GM12878 (cell line): ENCODE data around the gene RASGRP2. TPM values are rescaled to one million over a fixed set of nuclear protein-coding genes. Genes with fewer than 3 reads are reported as not detected.

Source experiments
- CHD4 ChIP-seq: fragments of 200-600 bp; sonication (generic); IDR thresholded peaks from 2 replicates; pipeline ENCODE4 v1.6.1; 2016; ENCODE audit warnings: mild to moderate bottlenecking
- CREB1 ChIP-seq: IDR thresholded peaks from 2 replicates; pipeline ENCODE4 v1.6.1; 2012; ENCODE audit warnings: low read depth, mild to moderate bottlenecking, inconsistent platforms
- MEF2B ChIP-seq: fragments of 450-650 bp; IDR thresholded peaks from 2 replicates; pipeline ENCODE4 v1.6.1; 2018; ENCODE audit warnings: mild to moderate bottlenecking, moderate library complexity; ENCODE audit not compliant: partially characterized antibody, poor library complexity, severe bottlenecking
- NFYB ChIP-seq: IDR thresholded peaks from 2 replicates; pipeline ENCODE4 v1.6.1; 2011; ENCODE audit warnings: low read depth, mild to moderate bottlenecking, low read length, improper control_type of control experiment, moderate library complexity; ENCODE audit not compliant: insufficient read depth
- PAX5 ChIP-seq: IDR thresholded peaks from 2 replicates; pipeline ENCODE4 v1.6.1; 2011; ENCODE audit warnings: low read depth, low read length, borderline replicate concordance
- POLR2AphosphoS5 ChIP-seq: IDR thresholded peaks from 2 replicates; pipeline ENCODE4 v1.6.1; 2011; ENCODE audit warnings: mild to moderate bottlenecking, low read length, inconsistent platforms
- POU2F2 ChIP-seq: IDR thresholded peaks from 3 replicates; pipeline ENCODE4 v1.6.1; 2011; ENCODE audit warnings: low read depth, mild to moderate bottlenecking, low read length, borderline replicate concordance
- RAD21 ChIP-seq: IDR thresholded peaks from 2 replicates; pipeline ENCODE4 v1.6.1; 2011; ENCODE audit warnings: mild to moderate bottlenecking, low read depth, low read length, moderate library complexity; ENCODE audit not compliant: insufficient read depth
- ZNF207 ChIP-seq: fragments of 450-650 bp; IDR thresholded peaks from 2 replicates; pipeline ENCODE4 v1.6.1; 2014; ENCODE audit warnings: antibody characterized with exemption, mild to moderate bottlenecking, borderline replicate concordance
- ZSCAN29 ChIP-seq: fragments of 450-650 bp; IDR thresholded peaks from 2 replicates; pipeline ENCODE4 v1.6.1; 2017; ENCODE audit warnings: mild to moderate bottlenecking, moderate library complexity
- polyA plus RNA-seq, 11 experiments: library from polyadenylated mRNA; depleted of rRNA in 4 of 11; unstranded in 6 of 11; stranded (reverse) in 5 of 11; fragments of >200 nt; fragmentation: Nextera tagmentation in 4 of 11; fragmentation: Illumina TruSeq in 1 of 11; extraction: Ambion mirVana in 4 of 11; extraction: Trizol in 1 of 11; gene quantifications; 1 replicate in 1 of 11; 2 replicates in 10 of 11; pipeline versions ENCODE4 v1.2.1 to v1.2.3, GENCODE V29; 2011 to 2016; ENCODE audit warnings: inconsistent platforms in 2 of 11, missing spikeins in 2 of 11, low read depth in 1 of 11
- total RNA-seq, 4 experiments: library from RNA; depleted of rRNA in 3 of 4; stranded (reverse); fragments of >200 nt in 3 of 4; fragmentation: Illumina TruSeq in 1 of 4; extraction: Trizol in 1 of 4; gene quantifications; 2 replicates each; pipeline versions ENCODE4 v1.2.1 to v1.2.3, GENCODE V29; 2013 to 2021
- TF ChIP-seq, protein P1 (sequence below): fragments of 450-650 bp; IDR thresholded peaks from 2 replicates; pipeline ENCODE4 v1.6.1; 2017; ENCODE audit warnings: mild to moderate bottlenecking, moderate library complexity
- TF ChIP-seq, protein P2 (sequence below): fragments of 450-650 bp; formaldehyde crosslinking; IDR thresholded peaks from 2 replicates; pipeline ENCODE4 v1.4.0; 2020; ENCODE audit warnings: mild to moderate bottlenecking, moderate library complexity
- TF ChIP-seq, protein P3 (sequence below): IDR thresholded peaks from 2 replicates; pipeline ENCODE4 v1.6.1; 2011; ENCODE audit warnings: mild to moderate bottlenecking, low read depth, low read length, moderate library complexity; ENCODE audit not compliant: insufficient replicate concordance
- TF ChIP-seq, protein P4 (sequence below): fragments of 450-650 bp; IDR thresholded peaks from 2 replicates; pipeline ENCODE4 v1.6.1; 2016; ENCODE audit warnings: mild to moderate bottlenecking, moderate library complexity, borderline replicate concordance

The RASGRP2 gene
- total and polyA plus RNA-seq, 10 of the 15 experiments (the other 5 are each of a cell fraction or from before 2014, with no cell fraction given), result 0.26 to 9.0 (median 5.4) TPM

DNA sequence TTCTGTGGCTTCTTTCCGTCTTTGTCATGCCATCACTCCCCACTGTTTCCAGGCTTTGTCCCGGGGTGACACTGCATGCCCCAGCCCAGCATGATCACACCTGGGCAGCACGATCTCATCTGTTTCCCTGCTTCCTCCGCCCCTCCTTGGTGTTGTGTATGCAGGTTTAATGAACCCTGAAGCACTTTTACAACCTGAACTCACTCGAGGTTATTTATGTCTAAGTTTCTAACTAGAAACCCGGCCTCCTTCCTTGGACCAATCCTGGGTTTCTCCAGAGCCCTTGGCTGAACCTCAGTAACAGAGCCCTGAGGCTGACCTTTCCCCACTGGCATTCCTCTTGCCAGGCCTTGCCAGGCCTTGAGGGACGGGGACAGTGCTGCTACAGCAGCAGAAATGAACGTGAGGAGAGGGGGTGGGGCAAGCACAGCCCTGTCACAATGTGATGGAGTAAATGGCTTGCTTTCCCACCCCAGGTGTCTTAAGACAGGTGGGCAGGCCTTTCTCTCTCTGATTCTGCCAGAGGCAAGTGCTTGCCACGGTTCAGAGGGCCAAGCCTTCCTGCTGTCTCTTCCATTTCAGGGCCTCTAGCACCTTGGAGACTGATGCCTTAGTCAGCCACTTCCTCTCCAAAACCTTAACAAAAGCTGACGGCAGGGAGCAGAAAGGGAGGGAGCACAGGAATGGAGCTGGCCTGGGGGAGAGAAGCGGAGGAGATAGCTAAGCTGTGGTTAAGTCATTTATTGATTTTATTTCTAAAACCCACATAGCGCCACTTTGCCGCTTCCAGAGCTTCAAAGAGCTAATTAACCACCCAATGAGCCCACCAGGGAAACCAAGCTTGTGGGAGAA, 19.0 kb upstream of the RASGRP2 start (continued):
- TF ChIP-seq RAD21 (no peak), POLR2AphosphoS5 (no peak), POU2F2 (no peak), MEF2B (no peak), CHD4 (no peak), CREB1 (no peak), ZSCAN29 (no peak), PAX5 (no peak), NFYB (no peak), ZNF207 (no peak)
- TF ChIP-seq, protein P1, sequence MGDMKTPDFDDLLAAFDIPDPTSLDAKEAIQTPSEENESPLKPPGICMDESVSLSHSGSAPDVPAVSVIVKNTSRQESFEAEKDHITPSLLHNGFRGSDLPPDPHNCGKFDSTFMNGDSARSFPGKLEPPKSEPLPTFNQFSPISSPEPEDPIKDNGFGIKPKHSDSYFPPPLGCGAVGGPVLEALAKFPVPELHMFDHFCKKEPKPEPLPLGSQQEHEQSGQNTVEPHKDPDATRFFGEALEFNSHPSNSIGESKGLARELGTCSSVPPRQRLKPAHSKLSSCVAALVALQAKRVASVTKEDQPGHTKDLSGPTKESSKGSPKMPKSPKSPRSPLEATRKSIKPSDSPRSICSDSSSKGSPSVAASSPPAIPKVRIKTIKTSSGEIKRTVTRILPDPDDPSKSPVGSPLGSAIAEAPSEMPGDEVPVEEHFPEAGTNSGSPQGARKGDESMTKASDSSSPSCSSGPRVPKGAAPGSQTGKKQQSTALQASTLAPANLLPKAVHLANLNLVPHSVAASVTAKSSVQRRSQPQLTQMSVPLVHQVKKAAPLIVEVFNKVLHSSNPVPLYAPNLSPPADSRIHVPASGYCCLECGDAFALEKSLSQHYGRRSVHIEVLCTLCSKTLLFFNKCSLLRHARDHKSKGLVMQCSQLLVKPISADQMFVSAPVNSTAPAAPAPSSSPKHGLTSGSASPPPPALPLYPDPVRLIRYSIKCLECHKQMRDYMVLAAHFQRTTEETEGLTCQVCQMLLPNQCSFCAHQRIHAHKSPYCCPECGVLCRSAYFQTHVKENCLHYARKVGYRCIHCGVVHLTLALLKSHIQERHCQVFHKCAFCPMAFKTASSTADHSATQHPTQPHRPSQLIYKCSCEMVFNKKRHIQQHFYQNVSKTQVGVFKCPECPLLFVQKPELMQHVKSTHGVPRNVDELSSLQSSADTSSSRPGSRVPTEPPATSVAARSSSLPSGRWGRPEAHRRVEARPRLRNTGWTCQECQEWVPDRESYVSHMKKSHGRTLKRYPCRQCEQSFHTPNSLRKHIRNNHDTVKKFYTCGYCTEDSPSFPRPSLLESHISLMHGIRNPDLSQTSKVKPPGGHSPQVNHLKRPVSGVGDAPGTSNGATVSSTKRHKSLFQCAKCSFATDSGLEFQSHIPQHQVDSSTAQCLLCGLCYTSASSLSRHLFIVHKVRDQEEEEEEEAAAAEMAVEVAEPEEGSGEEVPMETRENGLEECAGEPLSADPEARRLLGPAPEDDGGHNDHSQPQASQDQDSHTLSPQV, result no peak
- TF ChIP-seq, protein P2, sequence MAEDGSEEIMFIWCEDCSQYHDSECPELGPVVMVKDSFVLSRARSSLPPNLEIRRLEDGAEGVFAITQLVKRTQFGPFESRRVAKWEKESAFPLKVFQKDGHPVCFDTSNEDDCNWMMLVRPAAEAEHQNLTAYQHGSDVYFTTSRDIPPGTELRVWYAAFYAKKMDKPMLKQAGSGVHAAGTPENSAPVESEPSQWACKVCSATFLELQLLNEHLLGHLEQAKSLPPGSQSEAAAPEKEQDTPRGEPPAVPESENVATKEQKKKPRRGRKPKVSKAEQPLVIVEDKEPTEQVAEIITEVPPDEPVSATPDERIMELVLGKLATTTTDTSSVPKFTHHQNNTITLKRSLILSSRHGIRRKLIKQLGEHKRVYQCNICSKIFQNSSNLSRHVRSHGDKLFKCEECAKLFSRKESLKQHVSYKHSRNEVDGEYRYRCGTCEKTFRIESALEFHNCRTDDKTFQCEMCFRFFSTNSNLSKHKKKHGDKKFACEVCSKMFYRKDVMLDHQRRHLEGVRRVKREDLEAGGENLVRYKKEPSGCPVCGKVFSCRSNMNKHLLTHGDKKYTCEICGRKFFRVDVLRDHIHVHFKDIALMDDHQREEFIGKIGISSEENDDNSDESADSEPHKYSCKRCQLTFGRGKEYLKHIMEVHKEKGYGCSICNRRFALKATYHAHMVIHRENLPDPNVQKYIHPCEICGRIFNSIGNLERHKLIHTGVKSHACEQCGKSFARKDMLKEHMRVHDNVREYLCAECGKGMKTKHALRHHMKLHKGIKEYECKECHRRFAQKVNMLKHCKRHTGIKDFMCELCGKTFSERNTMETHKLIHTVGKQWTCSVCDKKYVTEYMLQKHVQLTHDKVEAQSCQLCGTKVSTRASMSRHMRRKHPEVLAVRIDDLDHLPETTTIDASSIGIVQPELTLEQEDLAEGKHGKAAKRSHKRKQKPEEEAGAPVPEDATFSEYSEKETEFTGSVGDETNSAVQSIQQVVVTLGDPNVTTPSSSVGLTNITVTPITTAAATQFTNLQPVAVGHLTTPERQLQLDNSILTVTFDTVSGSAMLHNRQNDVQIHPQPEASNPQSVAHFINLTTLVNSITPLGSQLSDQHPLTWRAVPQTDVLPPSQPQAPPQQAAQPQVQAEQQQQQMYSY (CRISPR knock-in tag), result no peak
- TF ChIP-seq, protein P3, sequence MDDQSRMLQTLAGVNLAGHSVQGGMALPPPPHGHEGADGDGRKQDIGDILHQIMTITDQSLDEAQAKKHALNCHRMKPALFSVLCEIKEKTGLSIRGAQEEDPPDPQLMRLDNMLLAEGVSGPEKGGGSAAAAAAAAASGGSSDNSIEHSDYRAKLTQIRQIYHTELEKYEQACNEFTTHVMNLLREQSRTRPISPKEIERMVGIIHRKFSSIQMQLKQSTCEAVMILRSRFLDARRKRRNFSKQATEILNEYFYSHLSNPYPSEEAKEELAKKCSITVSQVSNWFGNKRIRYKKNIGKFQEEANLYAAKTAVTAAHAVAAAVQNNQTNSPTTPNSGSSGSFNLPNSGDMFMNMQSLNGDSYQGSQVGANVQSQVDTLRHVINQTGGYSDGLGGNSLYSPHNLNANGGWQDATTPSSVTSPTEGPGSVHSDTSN, result no peak
- TF ChIP-seq, protein P4, sequence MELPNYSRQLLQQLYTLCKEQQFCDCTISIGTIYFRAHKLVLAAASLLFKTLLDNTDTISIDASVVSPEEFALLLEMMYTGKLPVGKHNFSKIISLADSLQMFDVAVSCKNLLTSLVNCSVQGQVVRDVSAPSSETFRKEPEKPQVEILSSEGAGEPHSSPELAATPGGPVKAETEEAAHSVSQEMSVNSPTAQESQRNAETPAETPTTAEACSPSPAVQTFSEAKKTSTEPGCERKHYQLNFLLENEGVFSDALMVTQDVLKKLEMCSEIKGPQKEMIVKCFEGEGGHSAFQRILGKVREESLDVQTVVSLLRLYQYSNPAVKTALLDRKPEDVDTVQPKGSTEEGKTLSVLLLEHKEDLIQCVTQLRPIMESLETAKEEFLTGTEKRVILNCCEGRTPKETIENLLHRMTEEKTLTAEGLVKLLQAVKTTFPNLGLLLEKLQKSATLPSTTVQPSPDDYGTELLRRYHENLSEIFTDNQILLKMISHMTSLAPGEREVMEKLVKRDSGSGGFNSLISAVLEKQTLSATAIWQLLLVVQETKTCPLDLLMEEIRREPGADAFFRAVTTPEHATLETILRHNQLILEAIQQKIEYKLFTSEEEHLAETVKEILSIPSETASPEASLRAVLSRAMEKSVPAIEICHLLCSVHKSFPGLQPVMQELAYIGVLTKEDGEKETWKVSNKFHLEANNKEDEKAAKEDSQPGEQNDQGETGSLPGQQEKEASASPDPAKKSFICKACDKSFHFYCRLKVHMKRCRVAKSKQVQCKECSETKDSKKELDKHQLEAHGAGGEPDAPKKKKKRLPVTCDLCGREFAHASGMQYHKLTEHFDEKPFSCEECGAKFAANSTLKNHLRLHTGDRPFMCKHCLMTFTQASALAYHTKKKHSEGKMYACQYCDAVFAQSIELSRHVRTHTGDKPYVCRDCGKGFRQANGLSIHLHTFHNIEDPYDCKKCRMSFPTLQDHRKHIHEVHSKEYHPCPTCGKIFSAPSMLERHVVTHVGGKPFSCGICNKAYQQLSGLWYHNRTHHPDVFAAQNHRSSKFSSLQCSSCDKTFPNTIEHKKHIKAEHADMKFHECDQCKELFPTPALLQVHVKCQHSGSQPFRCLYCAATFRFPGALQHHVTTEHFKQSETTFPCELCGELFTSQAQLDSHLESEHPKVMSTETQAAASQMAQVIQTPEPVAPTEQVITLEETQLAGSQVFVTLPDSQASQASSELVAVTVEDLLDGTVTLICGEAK, result no peak
- TF ChIP-seq, all 136 proteins: peak for 7
